Brain pericyte (primary cell): ENCODE measurements around the gene CPPED1.

Source experiments
- DNase-seq: peaks from one replicate; pipeline ENCODE4 v3.0.0-alpha.2; 2012; ENCODE audit warnings: low read depth, low spot score

The CPPED1 gene

DNA sequence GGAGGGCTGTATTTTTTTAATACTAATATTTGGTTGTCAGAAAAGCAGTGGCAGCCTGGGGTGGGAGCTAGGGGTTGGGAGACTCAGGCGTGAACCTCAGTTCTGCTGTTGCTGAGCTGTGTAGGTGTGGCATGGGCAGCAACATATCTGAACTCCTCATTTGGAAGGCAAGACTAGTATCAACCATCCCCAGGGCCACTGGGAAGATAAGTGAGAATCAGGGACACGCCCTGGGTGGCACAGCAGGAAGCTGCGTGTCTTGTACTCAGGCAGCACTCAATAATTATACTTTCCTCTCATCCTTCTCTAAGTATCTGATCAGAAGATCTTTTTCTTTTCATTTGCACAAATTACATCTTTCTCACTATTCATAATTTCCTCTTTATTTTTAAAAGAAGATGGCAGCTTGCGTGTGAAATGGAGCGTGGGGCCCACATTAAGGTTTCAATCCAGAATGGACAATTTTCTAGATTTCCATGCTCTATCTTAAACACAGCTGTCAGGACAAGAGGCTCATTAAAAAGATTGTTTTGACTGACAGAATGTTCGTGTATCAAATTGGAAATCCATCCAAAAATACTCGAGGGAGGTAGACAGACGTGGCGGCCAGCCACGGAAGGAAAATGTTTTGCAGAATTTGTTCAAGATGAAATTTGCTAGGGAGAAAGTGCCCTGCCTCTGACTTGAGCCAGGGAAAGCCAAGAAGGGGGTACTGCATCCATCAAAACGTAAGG is 121.1 kb downstream of the CPPED1 start:
- no peak for DNase-seq

DNA sequence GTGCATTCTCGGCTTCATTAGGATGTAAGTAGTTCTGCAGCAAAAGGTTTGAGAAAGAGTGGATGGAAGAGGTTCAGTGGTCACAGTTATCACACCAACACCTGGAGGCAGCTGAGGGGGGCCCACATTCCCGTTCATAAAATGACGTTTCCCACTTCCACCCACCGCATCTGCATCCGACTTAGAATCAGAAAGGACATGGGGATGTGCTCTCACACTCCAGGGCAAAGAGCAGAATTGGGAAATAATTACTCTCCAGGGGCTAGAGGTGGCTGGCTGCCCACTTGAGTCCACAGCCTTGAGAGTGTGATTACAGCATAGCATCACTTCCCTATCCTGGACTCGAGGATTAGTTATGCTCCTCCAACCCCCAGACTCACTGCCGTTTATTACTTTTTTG is 122.0 kb downstream of the CPPED1 start:
- no peak for DNase-seq

- DNase-seq = no peak
These were observed 123.2 kb downstream of the CPPED1 start for GRCh38 chr16:12680531-12680930.

DNA sequence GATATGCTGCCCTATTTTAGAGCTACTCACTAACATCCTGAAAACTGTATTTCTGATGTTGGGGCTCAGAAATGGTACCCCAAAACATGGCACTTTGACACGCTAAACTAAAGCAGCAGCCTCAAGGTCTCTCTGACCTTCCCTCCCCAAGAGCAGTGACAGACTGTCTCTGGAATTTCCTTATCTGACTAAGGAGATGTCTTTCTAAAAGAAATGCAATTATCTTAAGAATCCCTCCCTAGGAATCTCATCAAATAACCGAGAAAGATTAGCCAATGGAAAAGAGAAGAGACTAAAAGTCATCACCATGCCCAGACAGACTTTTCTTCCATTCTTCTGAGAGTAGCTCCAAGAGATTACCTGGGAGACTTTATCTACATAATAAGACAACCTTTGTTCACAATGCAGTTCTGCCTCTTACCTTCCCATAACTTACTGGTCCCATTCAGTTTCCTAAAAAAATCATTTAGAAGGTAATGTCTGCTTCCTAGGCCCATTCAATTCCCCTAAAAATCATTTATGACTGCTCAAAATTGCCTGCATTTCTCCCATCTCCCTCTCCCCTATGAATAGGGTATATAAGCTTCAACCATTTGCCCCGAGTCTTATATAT is 123.9 kb downstream of the CPPED1 start:
- DNase-seq = no peak

- no peak for DNase-seq
These were observed 124.7 kb downstream of the CPPED1 start for GRCh38 chr16:12678983-12679382.

DNA sequence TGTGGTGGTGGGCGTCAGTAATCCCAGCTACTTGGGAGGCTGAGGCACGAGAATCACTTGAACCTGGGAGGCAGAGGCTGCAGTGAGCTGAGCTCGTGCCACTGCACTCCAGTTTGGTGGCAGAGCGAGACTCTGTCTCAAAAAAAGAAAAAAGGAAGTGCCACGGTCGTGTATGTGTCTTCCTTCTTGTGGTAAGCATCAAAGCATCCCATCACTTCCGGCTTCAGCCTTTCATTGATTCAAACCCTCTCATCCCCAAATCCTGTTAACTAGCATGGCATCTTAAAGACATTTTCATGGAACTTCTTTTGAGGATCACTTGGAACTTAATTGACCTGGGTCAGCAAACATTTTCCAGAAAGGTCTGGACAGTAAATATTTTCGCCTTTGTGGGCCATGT is 126.2 kb downstream of the CPPED1 start:
- DNase-seq = no peak

- no peak for DNase-seq
These were observed 127.8 kb downstream of the CPPED1 start for GRCh38 chr16:12675852-12676251.

DNA sequence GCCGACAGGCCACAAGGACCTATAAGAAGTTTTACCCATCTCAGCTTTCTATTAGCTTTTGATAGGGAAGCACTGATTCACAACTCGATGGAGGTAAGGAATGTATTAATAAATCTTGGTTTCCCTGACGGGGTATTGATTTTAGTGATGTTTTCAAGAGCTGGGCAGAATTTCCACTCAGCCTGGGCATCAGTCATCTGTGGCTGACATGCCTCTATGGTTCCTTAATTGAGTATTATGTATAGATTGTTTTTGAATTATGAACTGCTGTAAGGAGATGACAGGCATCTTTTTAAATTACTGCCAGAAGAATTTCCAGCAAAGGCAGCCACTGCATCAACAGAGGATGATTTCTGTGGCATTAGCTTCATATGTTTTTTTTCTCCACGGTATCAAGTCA is 128.6 kb downstream of the CPPED1 start:
- DNase-seq = no peak

GRCh38 chr16:12674524-12674923 is 129.2 kb downstream of the CPPED1 start:
- DNase-seq = no peak

- no peak for DNase-seq
These were observed 129.6 kb downstream of the CPPED1 start for GRCh38 chr16:12674071-12674470.

- DNase-seq = no peak
These were observed 130.2 kb downstream of the CPPED1 start for GRCh38 chr16:12673466-12673865.

DNA sequence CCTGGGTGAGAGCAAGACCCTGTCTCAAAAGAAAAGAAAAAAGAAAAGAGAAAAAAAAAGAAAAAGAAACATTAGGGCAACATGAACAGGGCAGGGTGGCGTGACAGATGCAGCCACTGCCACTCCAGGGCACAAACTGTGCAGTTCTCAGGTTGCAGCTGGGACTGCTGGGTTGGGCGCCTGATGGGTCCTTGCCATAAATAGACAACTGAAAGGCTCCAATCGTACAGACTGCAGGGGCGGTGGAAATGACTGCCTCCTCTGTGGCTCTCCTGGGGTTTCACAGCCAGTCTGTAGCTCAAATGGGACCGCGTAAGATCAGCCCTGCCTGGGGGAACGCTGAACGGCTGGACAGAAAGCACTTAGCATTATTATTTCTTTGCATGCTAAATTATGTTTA is 130.7 kb downstream of the CPPED1 start:
- DNase-seq = no peak

DNA sequence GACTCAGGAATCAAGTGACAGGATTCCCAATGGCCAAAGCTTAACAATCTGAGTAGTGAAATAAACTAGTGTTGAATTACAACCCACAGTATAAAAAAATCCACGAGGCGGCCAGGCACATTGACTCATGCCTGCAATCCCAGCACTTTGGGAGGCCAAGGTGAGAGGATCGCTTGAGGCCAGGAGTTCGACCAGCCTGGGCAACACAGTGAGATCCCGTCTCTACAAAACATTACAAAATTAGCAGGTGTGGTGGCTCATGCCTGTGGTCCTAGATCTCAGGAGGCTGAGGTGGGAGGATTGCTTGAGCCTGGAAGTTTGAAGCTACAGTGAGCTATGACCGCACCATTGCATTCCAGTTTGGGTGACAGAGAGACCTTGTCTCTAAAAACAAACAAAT is 133.8 kb downstream of the CPPED1 start:
- no peak for DNase-seq

- DNase-seq = no peak
These were observed 135.8 kb downstream of the CPPED1 start for GRCh38 chr16:12667909-12668308.

DNA sequence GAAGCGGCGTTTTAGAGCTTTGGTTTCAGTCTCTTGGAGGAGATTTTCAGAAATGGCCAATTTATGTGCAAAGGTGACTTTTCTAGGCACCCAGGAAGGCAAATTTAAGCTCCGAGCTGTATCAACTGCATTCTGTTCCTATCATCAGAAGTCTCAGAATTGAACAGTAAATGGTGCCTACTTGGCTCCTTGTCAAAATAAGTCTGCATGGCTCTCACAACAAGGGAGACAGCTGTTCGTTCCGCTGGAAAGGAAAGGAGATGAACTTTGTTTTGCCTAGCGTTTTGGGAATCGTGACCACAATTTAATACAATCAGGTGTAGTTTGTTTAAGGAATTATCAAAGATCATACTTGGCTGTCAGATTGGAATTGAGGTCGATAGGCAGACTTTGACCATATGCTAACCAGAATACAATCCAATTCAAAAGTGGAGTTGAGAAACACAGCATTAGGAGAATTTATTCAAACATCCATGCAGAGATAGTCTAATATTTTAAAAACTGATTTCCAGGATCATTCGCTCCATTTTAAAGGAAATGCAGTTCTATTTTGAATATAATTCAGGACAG is 139.4 kb downstream of the CPPED1 start:
- no peak for DNase-seq

DNA sequence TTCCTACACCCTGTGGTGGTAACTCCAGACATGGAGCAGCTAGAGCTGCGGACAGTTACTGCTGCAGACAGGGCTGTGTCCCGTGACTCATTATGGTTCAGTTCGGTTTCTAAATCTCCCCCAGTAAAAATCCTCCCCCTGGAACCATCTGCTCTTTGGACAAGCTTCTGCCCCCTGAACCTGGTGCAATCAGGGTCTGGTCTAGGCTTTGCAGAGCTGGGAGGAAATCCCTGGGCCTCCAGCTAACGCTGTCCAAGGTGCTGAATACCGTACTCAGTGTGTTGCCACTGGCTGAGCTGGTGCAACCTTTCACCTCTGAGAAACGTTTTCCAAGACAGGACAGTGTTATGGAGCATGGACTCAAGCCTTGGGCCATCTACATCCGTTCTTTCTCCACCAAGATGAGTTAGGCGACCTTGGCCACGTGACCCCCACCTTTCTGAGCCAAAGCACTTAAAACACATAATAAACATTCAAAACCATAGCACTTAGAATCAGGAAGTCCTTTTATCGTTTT is 142.0 kb downstream of the CPPED1 start:
- no peak for DNase-seq

- no peak for DNase-seq
These were observed 143.8 kb downstream of the CPPED1 start for GRCh38 chr16:12659871-12660270.

- no peak for DNase-seq
These were observed 145.2 kb downstream of the CPPED1 start for GRCh38 chr16:12658506-12658905.

DNA sequence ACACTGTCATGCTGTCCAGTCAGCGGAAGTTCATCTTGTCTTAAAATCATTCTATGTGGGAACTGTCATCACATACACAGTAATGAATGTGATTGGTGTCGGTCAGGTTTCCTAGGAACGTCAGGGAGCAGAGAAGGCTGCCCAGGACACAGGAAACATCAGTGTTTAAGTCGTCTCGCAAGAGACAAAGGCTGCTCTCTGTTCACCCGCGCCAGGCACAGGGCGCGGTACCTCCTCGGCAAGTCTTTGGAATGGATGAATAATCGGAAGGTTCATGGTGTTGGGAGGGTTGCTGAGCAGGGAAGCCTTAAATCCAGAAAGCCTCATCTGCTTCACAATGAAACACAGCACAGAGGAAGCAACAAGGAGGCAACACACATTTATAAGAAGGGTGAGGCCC is 148.2 kb downstream of the CPPED1 start:
- DNase-seq = no peak

DNA sequence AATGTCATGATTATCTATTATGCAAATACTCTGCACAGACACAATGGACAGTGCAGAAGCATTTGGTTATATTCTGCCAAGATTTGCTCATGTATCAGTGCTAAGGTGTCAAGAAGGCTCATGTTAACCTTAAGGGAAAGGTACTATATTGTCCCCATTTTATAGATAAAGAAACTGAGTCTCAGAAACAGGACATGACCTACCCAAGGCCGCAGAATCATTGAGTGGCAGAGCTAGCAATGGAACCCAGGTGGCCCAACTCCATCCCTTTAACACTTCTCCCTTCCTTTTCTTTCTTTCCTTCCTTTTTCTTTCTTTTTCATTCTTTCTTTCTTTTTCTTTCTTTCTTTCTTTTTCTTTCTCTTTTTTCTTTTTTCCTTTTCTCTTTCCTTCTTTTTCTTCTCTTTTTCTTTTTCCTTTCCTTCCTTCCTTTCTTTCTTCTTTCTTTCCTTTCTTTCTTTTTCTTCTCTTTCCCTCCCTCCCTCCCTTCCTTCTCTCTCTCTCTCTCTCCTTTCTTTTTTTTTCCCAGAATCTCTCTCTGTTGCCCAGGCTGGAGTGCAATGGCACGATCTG is 149.8 kb downstream of the CPPED1 start:
- DNase-seq = no peak

GRCh38 chr16:12652924-12653323 is 150.8 kb downstream of the CPPED1 start:
- DNase-seq = no peak

DNA sequence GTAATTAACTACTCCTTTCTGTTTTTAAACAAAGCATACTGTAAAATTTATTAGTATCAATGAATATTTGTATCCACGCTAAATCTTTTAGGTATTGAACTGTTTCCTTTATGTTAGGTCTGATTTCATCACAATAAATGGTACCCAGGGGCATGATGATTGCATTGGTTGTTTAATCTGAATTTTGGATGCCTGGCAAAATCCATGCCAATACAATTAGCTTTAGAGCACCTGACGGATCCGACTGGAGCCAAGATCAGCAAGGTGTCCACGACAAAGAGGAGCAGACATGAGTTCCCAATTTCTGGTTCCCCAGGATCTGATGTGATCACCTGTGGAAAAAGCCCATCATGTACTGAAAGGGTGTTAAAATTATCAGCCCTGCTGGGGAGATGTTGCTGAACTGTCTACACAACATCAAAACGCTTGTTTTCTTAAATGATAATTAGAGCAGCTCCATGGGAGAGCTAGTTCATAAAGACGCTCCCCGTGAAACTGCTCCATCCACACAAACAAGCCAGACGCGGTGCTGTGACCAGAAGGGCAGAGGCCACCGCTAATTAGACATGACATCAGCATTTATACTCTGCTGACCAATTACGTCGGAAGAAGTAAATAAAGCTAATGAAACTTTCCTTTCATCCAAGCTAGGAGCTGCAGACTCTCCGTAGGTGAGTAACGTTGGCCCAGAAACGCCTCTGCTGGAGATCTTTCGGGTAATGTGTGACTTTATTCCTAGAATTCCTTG is 151.7 kb downstream of the CPPED1 start:
- DNase-seq = no peak
